HL-60 (cell line): Measurements from ENCODE around the gene SPATA21.

ENCODE experiments used
- DNase-seq, 2 experiments: peaks; one replicate each; pipeline ENCODE4 v3.0.0-alpha.2; 2010 to 2020; ENCODE audit warnings: low read depth in 1 of 2, low spot score in 1 of 2
- H3K27ac ChIP-seq: fragments of 250-450 bp; sonication (Bioruptor Pico); replicated peaks from 2 replicates; pipeline ENCODE4 v1.5.1; 2020; ENCODE audit warnings: mild to moderate bottlenecking, moderate library complexity
- H3K27me3 ChIP-seq: fragments of 250-450 bp; sonication (Bioruptor Pico); 2 replicates; pipeline ENCODE4 v1.5.1; 2021; ENCODE audit warnings: mild to moderate bottlenecking, moderate library complexity; ENCODE audit not compliant: insufficient read depth, poor library complexity, severe bottlenecking
- H3K4me3 ChIP-seq: replicated peaks from 2 replicates; pipeline ENCODE4 v1.5.1; 2011; ENCODE audit warnings: mild to moderate bottlenecking, control low read depth, low read length; ENCODE audit not compliant: insufficient read depth
- GABPA ChIP-seq: IDR thresholded peaks from 2 replicates; pipeline ENCODE4 v1.6.1; 2012; ENCODE audit warnings: low read depth
- POLR2AphosphoS5 ChIP-seq: IDR thresholded peaks from 2 replicates; pipeline ENCODE4 v1.6.1; 2012; ENCODE audit warnings: low read depth
- SPI1 ChIP-seq: IDR thresholded peaks from 2 replicates; pipeline ENCODE4 v1.6.1; 2012; ENCODE audit warnings: low read depth, mild to moderate bottlenecking, borderline replicate concordance
- TF ChIP-seq, protein P1 (sequence below): IDR thresholded peaks from one replicate; pipeline ENCODE4 v1.5.1; 2011; ENCODE audit warnings: low read length, control low read depth, inconsistent platforms; ENCODE audit not compliant: insufficient read depth
- TF ChIP-seq, protein P2 (sequence below): IDR thresholded peaks from 2 replicates; pipeline ENCODE4 v1.6.1; 2012; ENCODE audit warnings: low read depth; ENCODE audit not compliant: insufficient replicate concordance

Gene SPATA21

DNA sequence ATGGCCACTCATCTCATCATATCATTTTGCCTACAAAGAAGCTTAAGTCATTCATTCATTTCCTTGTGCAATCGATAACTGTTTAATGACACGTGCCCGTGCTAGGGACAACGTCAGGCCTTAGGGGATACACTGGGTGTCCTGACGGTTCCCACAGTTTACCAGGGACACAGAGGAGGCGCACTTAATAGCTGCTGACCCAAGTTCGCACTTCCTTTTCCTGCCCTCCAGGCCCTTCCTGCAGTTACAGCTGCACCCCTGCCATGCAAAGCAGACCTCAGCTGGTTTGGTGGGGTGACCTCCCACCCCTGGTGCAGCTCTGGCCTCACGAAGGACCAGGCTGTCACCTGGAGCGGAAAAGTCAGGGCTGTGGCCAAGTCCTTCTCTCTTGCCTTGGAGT, 4.2 kb downstream of the SPATA21 start:
- DNase-seq, result peak in 1 of 2 experiments; percentile 57
- Histone ChIP-seq H3K4me3 (no peak overlapping the region), H3K27me3 (no peaks in the 10 kb centered on the region), H3K27ac (no peak overlapping the region)
- peak; percentile 6; the same call in 1 of the 2 replicates for TF ChIP-seq SPI1
- TF ChIP-seq, protein P1, sequence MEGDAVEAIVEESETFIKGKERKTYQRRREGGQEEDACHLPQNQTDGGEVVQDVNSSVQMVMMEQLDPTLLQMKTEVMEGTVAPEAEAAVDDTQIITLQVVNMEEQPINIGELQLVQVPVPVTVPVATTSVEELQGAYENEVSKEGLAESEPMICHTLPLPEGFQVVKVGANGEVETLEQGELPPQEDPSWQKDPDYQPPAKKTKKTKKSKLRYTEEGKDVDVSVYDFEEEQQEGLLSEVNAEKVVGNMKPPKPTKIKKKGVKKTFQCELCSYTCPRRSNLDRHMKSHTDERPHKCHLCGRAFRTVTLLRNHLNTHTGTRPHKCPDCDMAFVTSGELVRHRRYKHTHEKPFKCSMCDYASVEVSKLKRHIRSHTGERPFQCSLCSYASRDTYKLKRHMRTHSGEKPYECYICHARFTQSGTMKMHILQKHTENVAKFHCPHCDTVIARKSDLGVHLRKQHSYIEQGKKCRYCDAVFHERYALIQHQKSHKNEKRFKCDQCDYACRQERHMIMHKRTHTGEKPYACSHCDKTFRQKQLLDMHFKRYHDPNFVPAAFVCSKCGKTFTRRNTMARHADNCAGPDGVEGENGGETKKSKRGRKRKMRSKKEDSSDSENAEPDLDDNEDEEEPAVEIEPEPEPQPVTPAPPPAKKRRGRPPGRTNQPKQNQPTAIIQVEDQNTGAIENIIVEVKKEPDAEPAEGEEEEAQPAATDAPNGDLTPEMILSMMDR, result no peak

GRCh38 chr1:16430606-16431005, 6.6 kb downstream of the SPATA21 start:
- Histone ChIP-seq H3K27ac (no peak overlapping the region), H3K4me3 (no peak overlapping the region), H3K27me3 (no peaks in the 10 kb centered on the region)
- DNase-seq, result no peak
- no peak for TF ChIP-seq SPI1
- TF ChIP-seq, protein P2, sequence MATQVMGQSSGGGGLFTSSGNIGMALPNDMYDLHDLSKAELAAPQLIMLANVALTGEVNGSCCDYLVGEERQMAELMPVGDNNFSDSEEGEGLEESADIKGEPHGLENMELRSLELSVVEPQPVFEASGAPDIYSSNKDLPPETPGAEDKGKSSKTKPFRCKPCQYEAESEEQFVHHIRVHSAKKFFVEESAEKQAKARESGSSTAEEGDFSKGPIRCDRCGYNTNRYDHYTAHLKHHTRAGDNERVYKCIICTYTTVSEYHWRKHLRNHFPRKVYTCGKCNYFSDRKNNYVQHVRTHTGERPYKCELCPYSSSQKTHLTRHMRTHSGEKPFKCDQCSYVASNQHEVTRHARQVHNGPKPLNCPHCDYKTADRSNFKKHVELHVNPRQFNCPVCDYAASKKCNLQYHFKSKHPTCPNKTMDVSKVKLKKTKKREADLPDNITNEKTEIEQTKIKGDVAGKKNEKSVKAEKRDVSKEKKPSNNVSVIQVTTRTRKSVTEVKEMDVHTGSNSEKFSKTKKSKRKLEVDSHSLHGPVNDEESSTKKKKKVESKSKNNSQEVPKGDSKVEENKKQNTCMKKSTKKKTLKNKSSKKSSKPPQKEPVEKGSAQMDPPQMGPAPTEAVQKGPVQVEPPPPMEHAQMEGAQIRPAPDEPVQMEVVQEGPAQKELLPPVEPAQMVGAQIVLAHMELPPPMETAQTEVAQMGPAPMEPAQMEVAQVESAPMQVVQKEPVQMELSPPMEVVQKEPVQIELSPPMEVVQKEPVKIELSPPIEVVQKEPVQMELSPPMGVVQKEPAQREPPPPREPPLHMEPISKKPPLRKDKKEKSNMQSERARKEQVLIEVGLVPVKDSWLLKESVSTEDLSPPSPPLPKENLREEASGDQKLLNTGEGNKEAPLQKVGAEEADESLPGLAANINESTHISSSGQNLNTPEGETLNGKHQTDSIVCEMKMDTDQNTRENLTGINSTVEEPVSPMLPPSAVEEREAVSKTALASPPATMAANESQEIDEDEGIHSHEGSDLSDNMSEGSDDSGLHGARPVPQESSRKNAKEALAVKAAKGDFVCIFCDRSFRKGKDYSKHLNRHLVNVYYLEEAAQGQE, result no peak
- TF ChIP-seq GABPA, result no peak

DNA sequence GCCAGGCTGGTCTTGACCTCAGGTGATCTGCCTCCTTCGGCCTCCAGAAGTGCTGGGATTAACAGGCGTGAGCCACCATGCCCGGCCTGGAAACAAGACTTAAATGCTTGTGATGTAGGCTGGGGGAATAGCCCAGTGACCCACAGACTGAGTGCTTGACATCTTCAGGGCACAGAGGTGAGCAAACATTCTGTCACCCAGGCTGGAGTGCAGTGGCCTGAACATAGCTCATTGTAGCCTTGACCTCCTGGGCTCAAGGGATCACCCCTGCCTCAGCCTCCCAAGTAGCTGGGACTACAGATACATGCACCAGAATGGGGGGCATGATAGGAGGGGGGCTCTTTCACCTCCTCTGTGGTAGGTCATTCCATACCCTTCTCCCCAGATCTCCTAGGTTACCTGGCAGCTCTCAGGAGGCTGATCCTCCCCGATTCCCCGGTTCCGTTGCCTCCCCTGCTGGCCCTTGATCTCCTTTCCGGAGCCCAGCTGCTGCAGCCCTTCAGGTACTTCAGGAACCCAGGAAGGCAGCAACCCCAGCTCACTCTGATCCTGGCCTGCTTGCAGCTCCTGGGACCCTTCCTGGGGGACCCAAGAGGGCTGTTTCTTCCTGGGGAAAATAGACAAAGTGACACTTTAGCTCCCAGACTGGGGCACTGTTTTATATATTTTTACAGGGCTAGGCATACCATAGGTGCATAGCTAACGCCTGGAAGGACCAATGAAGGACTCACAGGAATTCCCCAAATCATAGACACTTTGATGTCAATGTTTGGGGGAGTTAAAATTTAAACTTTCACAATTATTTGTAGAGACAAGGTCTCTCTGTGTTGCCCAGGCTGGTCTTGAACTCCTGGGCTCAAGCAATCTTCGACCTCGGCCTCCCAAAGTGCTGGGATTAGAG, 11.8 kb downstream of the SPATA21 start:
- TF ChIP-seq, protein P2, result no peak
- no peak for TF ChIP-seq GABPA
- TF ChIP-seq, protein P1, result no peak
- TF ChIP-seq SPI1, result no peak
- TF ChIP-seq POLR2AphosphoS5, result no peak
- no peak overlapping the region for H3K4me3 ChIP-seq
- H3K27ac ChIP-seq, result no peak overlapping the region
- DNase-seq, result no peak
- H3K27me3 ChIP-seq, result no peaks in the 10 kb centered on the region

GRCh38 chr1:16422041-16422440, 15.2 kb downstream of the SPATA21 start:
- no peak for TF ChIP-seq SPI1
- TF ChIP-seq POLR2AphosphoS5, result no peak
- TF ChIP-seq, protein P2, result no peak
- TF ChIP-seq, protein P1, result no peak
- TF ChIP-seq GABPA, result no peak
- Histone ChIP-seq H3K27me3 (no peaks in the 10 kb centered on the region), H3K27ac (no peak overlapping the region), H3K4me3 (no peak overlapping the region)
- DNase-seq, result no peak
